ENCODE measurements around the gene PVALB.

Gene PVALB

DNA sequence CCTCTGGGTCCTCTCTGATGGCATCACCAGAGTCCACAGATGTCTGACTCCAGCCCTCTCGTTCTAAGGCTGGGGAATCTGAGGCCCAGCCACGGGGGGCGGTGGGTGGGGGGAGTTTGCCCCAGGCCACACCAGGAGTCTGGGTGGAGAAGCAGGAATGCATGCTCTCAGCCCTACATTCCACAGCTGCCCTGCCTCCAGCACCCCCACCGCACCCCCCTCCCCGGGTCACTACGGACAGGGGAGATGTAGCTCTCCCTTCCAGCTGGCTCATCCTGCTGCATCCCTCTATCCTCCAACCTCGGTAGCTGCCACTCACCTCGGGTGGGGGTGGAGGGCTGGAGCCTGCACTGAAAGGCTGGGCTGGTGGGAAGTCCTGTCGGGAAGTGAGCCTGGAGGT lies 2.3 kb upstream of the PVALB start:
- H3K27ac ChIP-seq (ENCODE audit: low read length): no peak overlapping the region
- H3F3A ChIP-seq (ENCODE audit: insufficient read depth, low read length): no peaks in the 10 kb centered on the region
- no peaks in the 10 kb centered on the region for H3K36me3 ChIP-seq (replicated peaks; ENCODE audit: insufficient read depth, low read length)
- H3K9me2 ChIP-seq (replicated peaks; ENCODE audit: insufficient read depth, low read length): no peaks in the 10 kb centered on the region
- no peaks in the 10 kb centered on the region for H4K20me1 ChIP-seq (ENCODE audit: insufficient read depth, low read length)
- no peak overlapping the region for H3K4me2 ChIP-seq (ENCODE audit: low read depth, low read length)
- no peak overlapping the region for H3K4me3 ChIP-seq (ENCODE audit: low read length)
- no peak for DNase-seq
- H3K4me1 ChIP-seq (ENCODE audit: low read length): no peaks in the 10 kb centered on the region
- no peak for TF ChIP-seq EZH2 (optimal IDR thresholded peaks at IDR 0.05; ENCODE audit: low read depth, low read length)
- TF ChIP-seq EZH2phosphoT487 (IDR thresholded peaks at IDR 0.05; ENCODE audit: low read length): no peak
- TF ChIP-seq, protein P1, sequence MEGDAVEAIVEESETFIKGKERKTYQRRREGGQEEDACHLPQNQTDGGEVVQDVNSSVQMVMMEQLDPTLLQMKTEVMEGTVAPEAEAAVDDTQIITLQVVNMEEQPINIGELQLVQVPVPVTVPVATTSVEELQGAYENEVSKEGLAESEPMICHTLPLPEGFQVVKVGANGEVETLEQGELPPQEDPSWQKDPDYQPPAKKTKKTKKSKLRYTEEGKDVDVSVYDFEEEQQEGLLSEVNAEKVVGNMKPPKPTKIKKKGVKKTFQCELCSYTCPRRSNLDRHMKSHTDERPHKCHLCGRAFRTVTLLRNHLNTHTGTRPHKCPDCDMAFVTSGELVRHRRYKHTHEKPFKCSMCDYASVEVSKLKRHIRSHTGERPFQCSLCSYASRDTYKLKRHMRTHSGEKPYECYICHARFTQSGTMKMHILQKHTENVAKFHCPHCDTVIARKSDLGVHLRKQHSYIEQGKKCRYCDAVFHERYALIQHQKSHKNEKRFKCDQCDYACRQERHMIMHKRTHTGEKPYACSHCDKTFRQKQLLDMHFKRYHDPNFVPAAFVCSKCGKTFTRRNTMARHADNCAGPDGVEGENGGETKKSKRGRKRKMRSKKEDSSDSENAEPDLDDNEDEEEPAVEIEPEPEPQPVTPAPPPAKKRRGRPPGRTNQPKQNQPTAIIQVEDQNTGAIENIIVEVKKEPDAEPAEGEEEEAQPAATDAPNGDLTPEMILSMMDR (IDR thresholded peaks at IDR 0.05; ENCODE audit: low read length): no peak
- peaks cover 63% of the 10 kb centered on the region for H3K27me3 ChIP-seq (replicated peaks; ENCODE audit: insufficient read depth, low read length)
- H2AFZ ChIP-seq (ENCODE audit: low read length): no peak overlapping the region
- H3K9ac ChIP-seq (ENCODE audit: low read length): no peak overlapping the region
- H3K9me3 ChIP-seq (replicated peaks; ENCODE audit: insufficient read depth, low read length): no peaks in the 10 kb centered on the region
- no peaks in the 10 kb centered on the region for H3K79me2 ChIP-seq (ENCODE audit: low read length)

DNA sequence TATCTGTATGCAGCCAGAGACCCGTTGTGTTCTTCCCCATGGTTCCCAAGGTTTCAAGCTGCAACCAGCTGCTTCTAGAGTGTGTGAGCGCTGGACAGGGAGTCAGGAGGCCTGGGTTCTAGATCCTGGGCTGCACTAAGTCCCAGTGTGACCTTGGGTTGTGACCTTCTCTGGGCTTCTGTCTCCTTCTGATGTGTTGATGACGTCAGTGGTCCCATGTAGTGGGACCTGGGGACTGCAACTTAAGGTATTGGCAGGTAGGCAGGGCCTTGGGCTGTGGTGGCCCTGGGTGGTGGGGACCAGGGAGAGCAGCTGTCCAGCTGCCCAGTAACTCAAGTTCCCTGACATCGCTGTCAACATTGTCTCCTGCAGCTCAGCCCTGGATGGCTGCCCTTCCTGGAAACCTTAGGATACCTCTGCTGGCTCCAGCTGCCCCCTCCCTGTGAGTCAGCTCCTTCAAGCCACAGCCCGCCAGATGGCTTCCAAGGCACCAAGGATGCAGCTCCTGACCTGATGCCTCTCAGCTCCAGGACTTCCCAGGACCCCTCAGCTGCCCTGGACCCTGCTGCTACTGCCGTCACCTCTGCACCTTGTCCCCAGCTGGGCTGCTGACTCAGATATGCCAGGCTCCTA lies 1.3 kb upstream of the PVALB start:
- no peak overlapping the region for H3K9ac ChIP-seq (ENCODE audit: low read length)
- H3K36me3 ChIP-seq (replicated peaks; ENCODE audit: insufficient read depth, low read length): no peaks in the 10 kb centered on the region
- H3F3A ChIP-seq (ENCODE audit: insufficient read depth, low read length): no peaks in the 10 kb centered on the region
- no peak overlapping the region for H3K4me2 ChIP-seq (ENCODE audit: low read depth, low read length)
- no peak overlapping the region for H3K4me3 ChIP-seq (ENCODE audit: low read length)
- H2AFZ ChIP-seq (ENCODE audit: low read length): no peak overlapping the region
- no peaks in the 10 kb centered on the region for H4K20me1 ChIP-seq (ENCODE audit: insufficient read depth, low read length)
- H3K79me2 ChIP-seq (ENCODE audit: low read length): no peaks in the 10 kb centered on the region
- no peaks in the 10 kb centered on the region for H3K9me3 ChIP-seq (replicated peaks; ENCODE audit: insufficient read depth, low read length)
- peaks cover 67% of the 10 kb centered on the region for H3K27me3 ChIP-seq (replicated peaks; ENCODE audit: insufficient read depth, low read length)
- no peaks in the 10 kb centered on the region for H3K9me2 ChIP-seq (replicated peaks; ENCODE audit: insufficient read depth, low read length)
- no peak overlapping the region for H3K27ac ChIP-seq (ENCODE audit: low read length)
- no peaks in the 10 kb centered on the region for H3K4me1 ChIP-seq (ENCODE audit: low read length)
- no peak for DNase-seq
- TF ChIP-seq EZH2 (optimal IDR thresholded peaks at IDR 0.05; ENCODE audit: low read depth, low read length) (no peak), EZH2phosphoT487 (IDR thresholded peaks at IDR 0.05; ENCODE audit: low read length) (no peak)
- TF ChIP-seq, protein P1 (IDR thresholded peaks at IDR 0.05; ENCODE audit: low read length): no peak

DNA sequence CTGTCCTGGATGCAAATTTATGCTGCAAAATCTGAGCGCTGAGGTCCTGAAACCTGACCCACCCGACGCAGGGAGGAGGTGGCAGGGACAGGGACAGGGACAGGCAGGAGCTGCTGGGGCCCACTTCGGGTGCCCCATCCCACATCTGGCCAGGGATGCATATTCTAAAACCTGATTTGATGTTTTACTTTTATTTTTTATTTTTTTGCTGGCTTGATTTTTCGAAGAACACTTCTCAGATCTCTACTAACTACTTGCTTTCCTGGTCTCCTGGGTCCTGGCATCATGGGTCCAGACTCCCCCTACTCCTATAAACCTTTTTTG lies 652 bp upstream of the PVALB start:
- no peaks in the 10 kb centered on the region for H3K9me3 ChIP-seq (replicated peaks; ENCODE audit: insufficient read depth, low read length)
- H2AFZ ChIP-seq (ENCODE audit: low read length): peak overlapping the region; percentile 35; the same call in 1 of the 2 replicates
- TF ChIP-seq, protein P1 (IDR thresholded peaks at IDR 0.05; ENCODE audit: low read length): no peak
- TF ChIP-seq EZH2 (optimal IDR thresholded peaks at IDR 0.05; ENCODE audit: low read depth, low read length): no peak
- no peak for TF ChIP-seq EZH2phosphoT487 (IDR thresholded peaks at IDR 0.05; ENCODE audit: low read length)
- H3K4me1 ChIP-seq (ENCODE audit: low read length): no peaks in the 10 kb centered on the region
- peaks cover 65% of the 10 kb centered on the region for H3K27me3 ChIP-seq (replicated peaks; ENCODE audit: insufficient read depth, low read length)
- H4K20me1 ChIP-seq (ENCODE audit: insufficient read depth, low read length): no peaks in the 10 kb centered on the region
- H3K9me2 ChIP-seq (replicated peaks; ENCODE audit: insufficient read depth, low read length): no peaks in the 10 kb centered on the region
- peak overlapping the region; percentile 39; the same call in 1 of the 2 replicates for H3K4me3 ChIP-seq (ENCODE audit: low read length)
- no peak overlapping the region for H3K9ac ChIP-seq (ENCODE audit: low read length)
- H3F3A ChIP-seq (ENCODE audit: insufficient read depth, low read length): no peaks in the 10 kb centered on the region
- no peak overlapping the region for H3K27ac ChIP-seq (ENCODE audit: low read length)
- H3K79me2 ChIP-seq (ENCODE audit: low read length): no peaks in the 10 kb centered on the region
- peak overlapping the region; percentile 83; the same call in 1 of the 2 replicates for H3K4me2 ChIP-seq (ENCODE audit: low read depth, low read length)
- H3K36me3 ChIP-seq (replicated peaks; ENCODE audit: insufficient read depth, low read length): no peaks in the 10 kb centered on the region
- no peak for DNase-seq
